Subcutaneous adipose tissue (tissue), 4 donors: Measurements from ENCODE around the gene YBEY. TPM values are rescaled to one million over a fixed set of nuclear protein-coding genes. Genes with fewer than 3 reads are reported as not detected.

Experiments used
- CTCF ChIP-seq: fragments of 450-650 bp; IDR thresholded peaks from one replicate; pipeline ENCODE4 v1.5.1; 2016; ENCODE audit warnings: low read depth, mild to moderate bottlenecking, control low read depth, antibody characterized with exemption, moderate library complexity
- total RNA-seq, 4 donors: library from RNA; depleted of rRNA; stranded (reverse); fragments of >200 nt; gene quantifications; one replicate each; pipeline ENCODE4 v1.1.0, GENCODE V29; 2016

YBEY gene
- total RNA-seq, 4 donors from 2014 or later = 16.3 to 19.4 (median 17.9) TPM

DNA sequence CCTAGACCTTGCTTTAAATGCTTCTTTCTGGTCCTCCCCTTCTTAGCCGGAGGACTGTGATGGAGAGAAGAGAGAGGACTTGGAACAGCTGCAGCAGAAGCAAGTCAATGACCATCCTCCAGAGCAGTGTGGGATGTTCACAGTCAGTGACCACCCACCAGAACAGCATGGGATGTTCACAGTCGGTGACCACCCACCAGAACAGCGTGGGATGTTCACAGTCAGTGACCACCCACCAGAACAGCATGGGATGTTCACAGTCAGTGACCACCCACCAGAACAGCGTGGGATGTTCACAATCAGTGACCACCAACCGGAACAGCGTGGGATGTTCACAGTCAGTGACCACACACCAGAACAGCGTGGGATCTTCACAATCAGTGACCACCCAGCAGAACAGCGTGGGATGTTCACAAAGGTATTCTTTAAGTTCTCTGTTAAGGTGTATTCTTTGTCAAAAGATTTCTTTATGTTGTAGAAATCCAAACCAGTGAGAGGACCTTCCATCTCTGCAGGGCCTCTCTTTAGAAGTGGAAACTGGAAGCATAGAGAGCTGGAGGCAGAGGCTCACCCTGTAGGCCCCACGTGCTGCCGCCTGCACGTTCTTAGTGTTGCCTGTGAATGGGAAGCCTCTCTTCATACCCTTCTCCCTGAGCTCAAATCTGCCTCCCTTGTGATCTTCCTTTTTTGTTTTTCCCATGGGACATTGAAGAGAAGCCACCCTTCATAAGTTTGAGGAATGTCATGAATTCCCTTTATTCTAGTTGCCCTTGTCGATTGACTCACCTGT lies 48.4 kb downstream of the YBEY start:
- no peak for TF ChIP-seq CTCF

DNA sequence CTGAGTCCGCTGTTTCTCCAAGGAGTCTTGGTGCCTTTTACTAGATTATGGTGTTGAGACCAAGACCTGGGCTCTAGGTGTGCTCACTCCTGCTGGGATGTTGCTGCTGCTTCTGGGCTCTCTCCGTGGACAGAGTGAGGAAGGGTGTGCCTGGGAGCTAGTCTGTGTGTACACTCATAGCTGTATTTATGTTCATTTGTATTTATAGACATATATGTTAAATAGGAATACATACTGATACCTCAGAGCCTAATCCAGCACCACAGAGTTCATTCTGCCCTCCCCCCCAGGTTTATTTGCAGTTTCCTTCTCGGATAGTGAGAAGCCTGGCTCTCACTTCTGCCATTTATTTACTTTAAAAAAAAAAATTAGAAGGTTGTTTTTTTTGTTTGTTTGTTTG lies 50.5 kb downstream of the YBEY start:
- no peak for TF ChIP-seq CTCF

- TF ChIP-seq CTCF = no peak
Observed at GRCh38 chr21:46340998-46341397, 54.9 kb downstream of the YBEY start.

DNA sequence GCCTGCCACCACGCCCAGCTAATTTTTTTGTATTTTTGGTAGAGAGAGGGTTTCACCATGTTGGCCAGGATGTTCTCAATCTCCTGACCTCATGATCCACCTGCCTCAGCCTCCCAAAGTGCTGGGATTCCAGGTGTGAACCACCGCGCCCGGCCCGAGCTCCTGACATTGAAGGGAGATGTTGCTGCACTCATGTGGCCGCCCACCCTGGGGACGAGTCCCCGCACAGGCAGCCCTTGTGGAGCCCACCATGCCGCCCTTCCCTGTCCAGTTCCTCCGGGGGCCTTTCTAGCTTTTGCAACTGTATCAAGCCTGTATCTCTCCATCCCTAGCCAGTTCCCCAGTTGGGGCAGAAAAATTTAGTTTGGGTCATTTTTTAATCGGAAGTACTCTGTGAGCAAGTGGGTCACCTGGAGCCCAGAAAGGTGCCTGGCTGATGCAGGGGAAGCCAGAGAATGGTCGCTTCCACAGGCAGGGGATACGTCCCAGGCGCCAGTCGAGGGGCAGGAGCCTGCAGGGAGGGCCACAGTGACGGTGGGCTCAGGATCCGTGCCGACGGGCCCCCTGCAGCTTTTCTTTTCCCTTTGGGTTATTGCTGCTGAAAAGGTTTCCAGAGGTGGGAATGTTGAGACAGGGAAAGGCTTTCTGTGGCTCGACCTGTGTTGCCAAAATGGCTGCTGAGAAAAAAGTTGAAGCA lies 58.2 kb downstream of the YBEY start:
- no peak for TF ChIP-seq CTCF

DNA sequence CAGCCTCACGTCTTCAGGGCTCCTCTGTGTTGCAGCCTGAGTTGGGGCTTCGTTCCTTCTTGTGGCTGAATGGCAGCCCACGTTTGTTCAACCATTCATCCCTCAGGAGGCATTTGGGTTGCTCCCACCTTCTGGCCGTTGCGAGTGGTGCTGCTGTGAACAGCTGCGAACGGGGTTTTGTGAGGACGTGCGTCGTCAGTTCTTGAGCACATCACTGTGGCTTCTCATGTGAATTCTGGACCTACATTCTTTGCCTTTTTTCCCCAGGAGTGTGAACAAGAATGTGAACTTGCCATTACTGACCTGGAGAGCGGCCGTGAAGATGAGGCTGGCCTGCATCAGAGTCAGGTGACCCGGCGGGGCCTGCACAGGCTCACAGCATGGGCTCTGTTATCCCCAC lies 59.7 kb downstream of the YBEY start:
- TF ChIP-seq CTCF = no peak

DNA sequence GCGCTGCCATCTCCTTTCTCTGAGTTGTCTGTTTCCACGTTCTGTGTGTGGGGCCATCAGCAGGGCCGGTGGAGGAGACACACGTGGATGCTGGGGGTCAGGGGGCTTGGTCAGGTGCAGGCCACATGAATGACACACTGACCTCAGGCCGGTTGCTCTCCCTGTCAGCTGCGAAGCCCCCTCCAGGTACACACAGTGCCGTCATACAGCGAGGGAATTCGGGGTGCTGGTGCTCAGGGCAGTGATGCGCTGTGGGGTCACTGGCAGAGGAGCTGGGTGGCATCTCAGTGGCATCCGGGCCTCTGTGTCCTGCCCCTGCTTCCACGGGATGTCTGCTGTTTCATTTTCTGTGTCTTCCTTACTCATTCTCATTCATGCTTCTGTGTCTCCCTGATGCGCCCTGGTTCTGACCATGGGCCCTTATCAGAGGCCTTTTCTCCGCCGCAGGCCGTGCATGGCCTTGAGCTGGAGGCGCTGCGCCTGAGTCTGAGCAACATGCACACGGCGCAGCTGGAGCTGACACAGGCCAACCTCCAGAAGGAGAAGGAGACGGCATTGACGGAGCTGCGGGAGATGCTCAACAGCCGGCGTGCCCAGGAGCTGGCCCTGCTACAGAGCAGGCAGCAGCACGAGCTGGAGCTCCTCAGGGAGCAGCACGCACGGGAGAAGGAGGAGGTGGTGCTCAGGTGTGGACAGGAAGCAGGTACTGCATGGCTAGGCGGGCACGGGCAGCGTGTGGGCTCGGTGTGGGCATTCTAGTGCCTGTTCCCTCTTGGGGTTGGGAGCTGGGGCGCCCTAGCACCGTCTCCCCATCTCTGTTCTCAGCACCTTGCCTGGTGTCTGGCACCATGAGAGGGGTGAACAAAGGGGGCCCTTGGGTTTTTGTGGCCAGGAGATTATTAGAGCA lies 60.4 kb downstream of the YBEY start:
- no peak for TF ChIP-seq CTCF

GRCh38 chr21:46347203-46347550 lies 61.0 kb downstream of the YBEY start:
- TF ChIP-seq CTCF = no peak
